HS-5 (cell line): ENCODE data around the gene KRTAP10-11.
"Not testable (repeated sequence)": the region's sequence is repeated elsewhere in the genome, so short reads cannot be mapped to it uniquely, and the experiment has no call there.

Experiments
- DNase-seq: peaks from one replicate; pipeline ENCODE4 v3.0.0-alpha.2; 2012; ENCODE audit warnings: low read depth

The KRTAP10-11 gene

GRCh38 chr21:44639331-44639655 lies 6.9 kb upstream of the KRTAP10-11 start:
- DNase-seq: no peak

- DNase-seq: no peak
These were observed 5.5 kb upstream of the KRTAP10-11 start for GRCh38 chr21:44640761-44641160.

DNA sequence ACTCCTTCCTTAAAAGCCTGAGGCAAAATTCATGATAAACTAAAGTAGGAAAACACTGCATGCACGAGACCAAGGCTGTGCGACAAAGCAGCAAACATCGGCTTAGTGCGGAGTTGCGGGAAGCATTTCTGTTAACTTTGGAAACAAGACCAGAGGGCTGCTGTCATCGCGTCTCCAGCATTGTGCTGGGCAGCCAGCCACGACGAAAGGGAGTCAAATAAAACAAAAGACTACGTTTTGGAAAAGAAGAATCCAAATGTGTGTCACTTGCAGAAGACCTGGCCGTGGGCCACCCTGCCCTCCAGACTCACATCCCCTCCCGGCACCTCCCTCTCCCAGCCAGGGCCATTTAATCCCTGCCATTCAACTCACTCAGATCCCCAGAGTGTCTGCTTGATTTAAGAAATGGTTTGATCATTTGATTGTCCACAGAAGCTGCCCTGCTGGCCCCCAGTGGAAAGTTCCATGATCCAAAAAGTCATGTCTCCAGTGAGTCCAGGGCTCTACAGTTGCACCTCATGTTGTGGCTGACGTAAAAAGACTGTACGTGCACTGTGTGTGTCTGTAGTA lies 2.4 kb upstream of the KRTAP10-11 start:
- DNase-seq: no peak

DNA sequence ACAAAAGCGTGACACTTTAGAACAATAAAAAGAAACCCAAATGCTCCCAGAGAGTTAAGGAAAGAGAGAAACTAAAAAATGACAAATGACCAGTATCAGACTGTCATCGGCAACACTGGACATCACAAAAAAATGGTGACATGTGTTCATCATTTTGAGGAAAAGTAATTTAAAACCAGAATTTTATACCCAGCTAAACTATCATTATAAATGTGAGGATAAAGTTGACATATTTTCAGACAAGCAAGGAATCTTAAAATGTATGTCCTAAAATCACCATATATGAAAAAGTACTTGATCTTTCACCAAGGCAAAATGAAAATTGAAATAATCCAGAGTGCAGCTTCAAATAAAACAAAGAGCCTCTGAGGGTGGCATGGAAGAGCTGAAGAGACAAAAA lies 1.3 kb upstream of the KRTAP10-11 start:
- DNase-seq: no peak

DNA sequence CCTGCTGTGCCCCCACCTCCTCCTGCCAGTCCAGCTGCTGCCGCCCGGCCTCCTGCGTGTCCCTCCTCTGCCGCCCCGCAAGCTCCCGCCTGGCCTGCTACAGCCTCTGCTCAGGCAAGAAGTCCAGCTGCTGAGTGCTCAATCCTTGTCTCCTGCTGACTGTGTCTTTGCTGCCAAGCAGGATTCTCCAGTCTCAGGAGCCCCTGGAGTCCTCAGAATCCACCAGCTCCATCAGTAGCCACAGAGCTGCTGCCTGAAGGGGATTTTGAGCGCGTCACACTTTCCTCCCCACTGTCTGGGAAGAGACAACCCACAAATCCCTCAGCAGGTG lies 973 bp downstream of the KRTAP10-11 start:
- no peak for DNase-seq

GRCh38 chr21:44648557-44649311 lies 2.5 kb downstream of the KRTAP10-11 start:
- no peak for DNase-seq

- DNase-seq: no peak
These were observed 3.4 kb downstream of the KRTAP10-11 start for GRCh38 chr21:44649521-44650100.

GRCh38 chr21:44650265-44650972 lies 4.2 kb downstream of the KRTAP10-11 start:
- DNase-seq: no peak

- no peak for DNase-seq
These were observed 4.9 kb downstream of the KRTAP10-11 start for GRCh38 chr21:44650973-44651675.

GRCh38 chr21:44653123-44653522 lies 6.9 kb downstream of the KRTAP10-11 start:
- no peak for DNase-seq

DNA sequence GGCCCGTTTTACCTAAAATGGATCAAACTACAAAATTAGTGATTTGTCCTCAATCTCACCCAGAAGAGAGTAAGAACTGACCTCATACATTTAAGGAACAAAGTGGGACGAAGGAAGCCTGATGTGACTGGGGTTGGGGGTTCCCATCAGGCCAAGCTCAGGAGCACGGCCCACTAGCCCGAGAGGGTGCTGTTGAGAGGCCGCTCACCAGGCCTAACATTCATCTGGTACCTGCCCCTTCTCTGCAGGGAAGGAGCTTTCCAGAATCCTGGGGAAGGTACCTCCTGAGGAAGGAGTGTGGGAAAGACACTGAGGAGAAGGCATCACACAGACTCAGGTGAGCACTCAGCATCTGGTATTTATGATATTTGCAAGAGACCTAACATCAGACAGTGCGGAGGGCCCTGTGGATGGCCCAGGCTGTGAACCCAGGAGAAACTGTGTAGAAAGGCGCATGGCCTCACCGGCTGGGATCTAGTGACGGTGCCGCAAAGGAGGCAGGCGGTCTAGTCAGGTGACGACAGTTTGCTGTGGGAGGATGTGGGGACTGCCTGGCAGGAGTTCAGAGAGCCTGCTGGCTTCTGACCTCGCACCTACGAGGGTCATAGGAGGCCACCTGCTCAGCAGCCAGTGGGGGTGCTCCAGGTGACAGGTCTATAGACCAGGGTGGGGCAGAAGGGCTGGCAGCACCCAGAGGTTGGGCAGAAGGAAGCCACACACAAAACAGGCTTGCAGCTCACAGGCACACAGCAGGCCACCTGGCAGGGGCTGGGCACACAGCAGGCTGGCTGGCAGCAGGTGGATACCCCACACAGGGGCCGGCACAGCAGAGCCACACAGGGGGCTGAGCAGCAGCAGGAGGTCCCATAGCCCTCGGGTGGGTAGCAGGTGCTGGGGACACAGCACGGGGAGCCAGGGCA lies 7.7 kb downstream of the KRTAP10-11 start:
- no peak for DNase-seq

DNA sequence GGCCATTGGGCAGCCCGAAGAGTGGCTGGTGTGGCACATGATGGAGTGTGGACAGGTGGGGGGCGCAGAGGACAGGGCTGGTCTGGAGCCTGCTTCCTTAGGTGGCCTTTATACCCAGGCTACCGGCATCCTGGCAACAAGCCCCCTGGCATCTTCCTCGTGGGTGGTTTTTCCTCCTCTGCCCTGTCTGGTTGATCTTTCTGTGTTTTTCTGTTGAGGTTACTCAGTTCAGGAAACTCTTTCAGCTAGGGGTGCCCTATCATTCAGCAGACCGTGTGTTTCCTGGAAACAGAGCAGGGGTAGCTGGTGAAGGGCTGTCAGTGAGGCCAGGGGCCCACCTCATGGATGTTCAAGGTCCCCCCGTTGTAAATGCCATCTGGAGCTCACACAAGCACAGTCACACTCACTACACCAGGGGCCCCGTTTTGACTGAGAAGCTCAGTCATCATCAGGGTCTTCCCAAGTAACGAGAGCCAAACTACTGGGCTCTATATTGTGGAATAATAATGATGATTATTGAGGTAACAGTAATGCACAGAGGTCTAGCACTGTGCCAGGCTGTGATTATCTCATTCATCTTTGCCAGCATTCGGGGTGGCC lies 8.5 kb downstream of the KRTAP10-11 start, which contains the start of gene KRTAP12-4:
Gene KRTAP12-4 (minus strand): TSS at position 84 of the 600 bp plus-strand sequence. CDS start 45 bp downstream, at position 39.
- no peak for DNase-seq

GRCh38 chr21:44656868-44657267 lies 10.7 kb downstream of the KRTAP10-11 start:
- no peak for DNase-seq

GRCh38 chr21:44657635-44658540 lies 11.7 kb downstream of the KRTAP10-11 start, which contains the start of gene KRTAP12-3:
KRTAP12-3 (plus strand) TSS chr21:44657932; CDS start chr21:44657980, 48 bp downstream.
- DNase-seq: no peak

GRCh38 chr21:44658541-44658910 lies 12.3 kb downstream of the KRTAP10-11 start:
- no peak for DNase-seq

GRCh38 chr21:44658913-44659595 lies 12.8 kb downstream of the KRTAP10-11 start:
- DNase-seq: no peak

GRCh38 chr21:44661567-44661966 lies 15.4 kb downstream of the KRTAP10-11 start:
- not testable (repeated sequence) for DNase-seq

DNA sequence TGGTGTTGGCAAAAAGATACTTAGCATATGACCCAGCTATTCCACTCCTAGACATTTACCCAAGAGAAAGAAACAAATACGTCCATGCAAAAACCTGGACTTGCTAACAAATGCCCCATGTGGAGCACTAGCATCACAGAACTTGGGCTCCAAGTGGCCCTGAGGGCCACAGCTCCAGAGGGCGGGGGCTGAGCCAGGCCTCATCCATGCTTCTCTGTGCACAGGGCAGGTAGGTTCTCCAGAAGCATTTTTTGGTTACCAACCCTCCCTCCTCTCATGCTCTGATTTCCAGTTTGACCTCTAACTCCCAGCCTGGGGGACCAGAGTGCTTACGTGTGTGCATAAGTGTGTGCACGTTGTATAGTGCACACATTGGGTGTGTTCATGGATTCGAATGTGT lies 18.5 kb downstream of the KRTAP10-11 start:
- no peak for DNase-seq
